Type B pancreatic cell (in vitro differentiated cells): ENCODE measurements around the gene TENM4. TPM values are rescaled to one million over a fixed set of nuclear protein-coding genes. Genes with fewer than 3 reads are reported as not detected.

Experiments
- DNase-seq: peaks from one replicate; pipeline ENCODE4 v3.0.0; 2021; ENCODE audit warnings: mixed read lengths; ENCODE audit not compliant: unreplicated experiment; ENCODE audit errors: extremely low spot score
- H3K27ac Mint-ChIP-seq: 2 replicates; pipeline ENCODE4 v1.8.0; 2021; ENCODE audit warnings: mild to moderate bottlenecking, mixed read lengths
- H3K27me3 Mint-ChIP-seq: 2 replicates; pipeline ENCODE4 v1.8.0; 2021; ENCODE audit warnings: mixed read lengths
- H3K36me3 Mint-ChIP-seq: 2 replicates; pipeline ENCODE4 v1.8.0; 2021; ENCODE audit warnings: mixed read lengths
- H3K4me1 Mint-ChIP-seq: one replicate; pipeline ENCODE4 v1.8.0; 2021; ENCODE audit warnings: mixed read lengths; ENCODE audit not compliant: unreplicated experiment
- H3K4me3 Mint-ChIP-seq: 2 replicates; pipeline ENCODE4 v1.8.0; 2021; ENCODE audit warnings: mild to moderate bottlenecking, mixed read lengths
- H3K9me3 Mint-ChIP-seq: 2 replicates; pipeline ENCODE4 v1.8.0; 2021; ENCODE audit warnings: mixed read lengths
- CTCF ChIP-seq: fragments of 200-600 bp; sonication (generic); conservative IDR thresholded peaks from 2 replicates; pipeline ENCODE4 v1.5.0; 2021; ENCODE audit warnings: antibody characterized with exemption, mild to moderate bottlenecking
- total RNA-seq: library from RNA; stranded (reverse); gene quantifications from 2 replicates; pipeline ENCODE4 v1.2.1, GENCODE V29; 2021; ENCODE audit warnings: low replicate concordance

The TENM4 gene
- total RNA-seq, 1 donor from 2014 or later = 156 TPM

GRCh38 chr11:78965432-78965831 is 475.4 kb downstream of the TENM4 start:
- Mint-ChIP-seq H3K27ac (no peak overlapping the region), H3K4me3 (peak overlapping the region; percentile 8), H3K27me3 (no peaks in the 10 kb centered on the region), H3K36me3 (no peaks in the 10 kb centered on the region), H3K9me3 (no peaks in the 10 kb centered on the region), H3K4me1 (peaks cover 46% of the 10 kb centered on the region)
- TF ChIP-seq CTCF = no peak
- DNase-seq = no peak

GRCh38 chr11:78961937-78962701 is 478.7 kb downstream of the TENM4 start:
- peak overlapping the region; percentile 42 for H3K27ac Mint-ChIP-seq
- peak overlapping the region; percentile 88 for H3K4me3 Mint-ChIP-seq
- no peaks in the 10 kb centered on the region for H3K36me3 Mint-ChIP-seq

GRCh38 chr11:78961247-78961646 is 479.6 kb downstream of the TENM4 start:
- Mint-ChIP-seq H3K27ac (no peak overlapping the region), H3K4me3 (peak overlapping the region; percentile 88), H3K9me3 (no peaks in the 10 kb centered on the region), H3K36me3 (no peaks in the 10 kb centered on the region), H3K27me3 (no peaks in the 10 kb centered on the region), H3K4me1 (peaks cover 71% of the 10 kb centered on the region)
- DNase-seq = no peak
- peak; percentile 57 for TF ChIP-seq CTCF

More at GRCh38 chr11:78961937-78962701, 478.7 kb downstream of the TENM4 start:
- Mint-ChIP-seq H3K27me3 (no peaks in the 10 kb centered on the region), H3K4me1 (peaks cover 71% of the 10 kb centered on the region), H3K9me3 (no peaks in the 10 kb centered on the region)
- no peak for DNase-seq
- no peak for TF ChIP-seq CTCF

- Mint-ChIP-seq H3K9me3 (no peaks in the 10 kb centered on the region), H3K36me3 (no peaks in the 10 kb centered on the region), H3K27me3 (no peaks in the 10 kb centered on the region), H3K4me1 (peaks cover 83% of the 10 kb centered on the region), H3K4me3 (no peak overlapping the region), H3K27ac (no peak overlapping the region)
- DNase-seq = no peak
- TF ChIP-seq CTCF = no peak
These were observed 482.4 kb downstream of the TENM4 start for GRCh38 chr11:78958444-78958843.

GRCh38 chr11:78957476-78958245 is 483.2 kb downstream of the TENM4 start:
- H3K4me3 Mint-ChIP-seq = peak overlapping the region; percentile 25
- H3K27me3 Mint-ChIP-seq = no peaks in the 10 kb centered on the region
- H3K4me1 Mint-ChIP-seq = peaks cover 77% of the 10 kb centered on the region
- no peaks in the 10 kb centered on the region for H3K9me3 Mint-ChIP-seq
- no peak overlapping the region for H3K27ac Mint-ChIP-seq
- no peak for DNase-seq
- no peak for TF ChIP-seq CTCF
- H3K36me3 Mint-ChIP-seq = no peaks in the 10 kb centered on the region
